ENCODE data around the gene GNPAT.

GRCh38 chr1:231272880-231273279 is 31.9 kb downstream of the GNPAT start:
- no peak for TF ChIP-seq CTCF (IDR thresholded peaks at IDR 0.05; ENCODE audit: low read length)
- TF ChIP-seq EZH2 (IDR thresholded peaks at IDR 0.05; ENCODE audit: borderline replicate concordance, low read length): no peak
